GM12892 (cell line): ENCODE results near the gene RBFOX2.

Experiments used
- POLR2A ChIP-seq: IDR thresholded peaks from 2 replicates; pipeline ENCODE4 v1.6.1; 2011; ENCODE audit warnings: low read depth, low read length, control low read depth
- POLR2AphosphoS5 ChIP-seq: IDR thresholded peaks from 2 replicates; pipeline ENCODE4 v1.6.1; 2011; ENCODE audit warnings: low read depth, low read length, control low read depth
- TAF1 ChIP-seq: IDR thresholded peaks from 2 replicates; pipeline ENCODE4 v1.6.1; 2011; ENCODE audit warnings: low read depth, mild to moderate bottlenecking, control low read depth, low read length, borderline replicate concordance

- TF ChIP-seq POLR2A (no peak), POLR2AphosphoS5 (no peak), TAF1 (no peak)
Observed at GRCh38 chr22:35891442-35891841, 137.2 kb downstream of the RBFOX2 start.
